GM21390 (cell line): Measurements from ENCODE around the gene PSMB8.
A peak's percentile ranks its signal among the peaks of the same experiment; 100 is the strongest.
"Not testable (repeated sequence)": the region's sequence is repeated elsewhere in the genome, so short reads cannot be mapped to it uniquely, and the experiment has no call there.

Experiments used
- ATAC-seq: cut with Tn5 transposase; IDR thresholded peaks from one replicate; pipeline ENCODE4 v1.9.1; 2021; ENCODE audit not compliant: unreplicated experiment

The PSMB8 gene

GRCh38 chr6:32838114-32838958 is 5.5 kb downstream of the PSMB8 start, which contains the start of gene TAP2:
TAP2 (minus strand) TSS chr6:32838739; CDS start chr6:32838233, 506 bp downstream.
- peak; percentile 59 for ATAC-seq

GRCh38 chr6:32837651-32838113 is 6.2 kb downstream of the PSMB8 start:
- ATAC-seq, result no peak

GRCh38 chr6:32836873-32837272 is 7.0 kb downstream of the PSMB8 start:
- no peak for ATAC-seq

DNA sequence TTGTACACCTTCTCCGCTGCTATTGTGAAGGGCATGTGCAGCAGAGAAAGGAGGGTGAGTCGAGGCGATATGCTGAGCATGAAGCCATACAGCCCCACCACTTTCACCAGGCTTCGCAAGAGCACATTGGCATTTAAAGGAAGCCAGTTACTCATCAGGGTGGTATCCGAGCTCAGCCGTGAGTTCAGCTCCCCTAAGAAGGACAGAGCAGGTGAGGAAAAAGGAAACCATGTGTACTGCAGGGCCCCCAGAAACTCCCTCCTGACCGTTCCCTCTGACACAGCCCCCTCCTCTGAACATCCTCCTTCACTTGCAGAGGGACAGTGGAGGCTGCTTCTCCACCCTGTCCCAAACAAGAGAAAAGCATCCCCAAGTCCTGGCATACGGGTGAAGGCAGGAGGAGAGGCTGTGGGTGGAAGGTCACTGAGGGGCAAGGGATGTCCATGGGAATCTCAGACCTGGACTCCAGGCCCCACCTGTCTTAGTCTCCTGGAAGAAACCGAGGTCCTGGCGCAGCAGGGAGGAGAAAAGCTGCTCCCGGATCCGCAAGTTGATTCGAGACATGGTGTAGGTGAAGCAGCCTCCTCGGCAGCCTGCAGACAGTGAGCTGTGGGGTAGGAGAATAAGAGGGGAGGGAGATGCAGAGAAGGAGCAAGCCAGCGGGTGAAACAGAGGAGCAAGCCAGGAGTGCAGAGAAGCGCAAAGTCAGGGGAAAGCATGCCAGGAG is 8.5 kb downstream of the PSMB8 start:
- ATAC-seq, result no peak

DNA sequence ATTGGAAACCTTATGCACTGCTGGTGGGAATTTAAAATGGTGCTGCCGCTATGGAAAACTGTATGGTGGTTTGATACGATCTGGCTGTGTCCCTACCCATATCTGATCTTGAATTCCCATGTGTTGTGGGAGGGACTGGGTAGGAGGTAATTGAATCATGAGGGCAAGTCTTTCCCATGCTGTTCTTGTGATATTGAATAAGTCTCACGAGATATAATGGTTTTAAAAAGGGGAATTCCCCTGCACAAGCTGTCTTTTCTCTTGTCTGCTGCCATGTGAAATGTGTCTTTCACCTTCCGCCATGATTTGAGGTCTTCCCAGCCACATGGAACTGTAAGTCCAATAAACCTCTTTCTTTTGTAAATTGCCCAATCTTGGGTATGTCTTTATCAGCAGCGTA is 10.2 kb downstream of the PSMB8 start:
- no peak for ATAC-seq

DNA sequence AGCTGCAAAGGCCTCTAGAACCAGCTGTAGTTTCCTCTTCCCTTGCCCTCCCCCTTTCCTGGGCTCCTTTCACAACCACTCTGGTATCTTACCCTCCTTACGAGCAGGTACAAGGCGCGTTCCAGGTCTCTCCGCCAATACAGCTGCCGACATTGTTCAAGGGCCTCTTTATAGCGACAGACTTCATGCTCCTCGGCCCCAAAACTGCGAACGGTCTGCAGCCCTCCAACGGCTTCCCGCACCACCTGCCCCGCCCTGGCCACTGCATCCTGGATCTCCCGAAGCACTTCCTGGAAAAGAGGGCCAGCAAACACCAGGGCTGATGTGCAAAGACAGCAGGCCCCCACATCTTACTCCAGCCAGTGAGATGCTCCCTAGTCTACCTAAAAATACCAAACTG is 11.3 kb downstream of the PSMB8 start:
- ATAC-seq, result no peak

- ATAC-seq, result no peak
Measured at GRCh38 chr6:32830936-32831335, 12.9 kb downstream of the PSMB8 start.

GRCh38 chr6:32830017-32830416 is 13.8 kb downstream of the PSMB8 start:
- ATAC-seq, result no peak

DNA sequence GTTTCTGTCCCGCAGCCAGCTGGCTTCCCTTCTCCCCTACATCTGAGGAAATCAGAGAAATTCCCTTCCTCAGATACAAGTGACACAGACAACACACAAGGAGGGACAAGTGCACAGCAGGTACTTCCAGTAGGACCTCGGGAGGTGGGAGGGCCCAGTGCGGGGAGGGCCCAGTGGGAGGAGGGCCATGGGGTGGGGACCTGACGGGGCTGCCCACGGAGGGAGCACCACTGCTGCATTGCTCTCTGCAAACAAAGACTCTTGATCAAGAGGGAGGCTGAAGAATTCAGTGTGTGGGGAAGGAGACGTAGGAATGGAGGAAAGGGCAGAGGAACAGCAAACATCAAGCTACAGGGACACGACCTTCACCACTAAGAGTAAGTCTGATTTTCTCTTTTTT is 14.4 kb downstream of the PSMB8 start:
- ATAC-seq, result no peak

- no peak for ATAC-seq
Measured at GRCh38 chr6:32827025-32827424, 16.8 kb downstream of the PSMB8 start.

- no peak for ATAC-seq
Measured at GRCh38 chr6:32825966-32826365, 17.9 kb downstream of the PSMB8 start.

- no peak for ATAC-seq
Measured at GRCh38 chr6:32819729-32820128, 24.1 kb downstream of the PSMB8 start.

DNA sequence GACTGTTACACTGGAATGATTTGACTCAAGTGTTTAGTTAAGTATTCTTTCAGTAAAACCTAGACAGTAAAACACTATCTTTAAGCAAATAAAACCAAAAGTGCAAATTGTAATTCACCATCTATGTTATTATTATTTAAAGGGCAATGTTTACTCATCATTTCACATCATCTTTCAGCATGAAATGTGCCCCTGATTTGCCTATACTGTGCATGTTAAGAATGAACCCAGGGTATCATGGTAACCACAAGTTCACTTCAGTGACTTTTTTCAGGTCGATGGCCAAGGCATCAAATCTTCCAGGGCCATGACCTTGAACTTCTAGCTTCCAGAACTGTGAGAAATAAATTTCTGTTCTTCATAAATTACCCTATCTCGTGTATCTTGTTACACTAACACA is 25.0 kb downstream of the PSMB8 start:
- no peak for ATAC-seq

- no peak for ATAC-seq
Measured at GRCh38 chr6:32816746-32817204, 27.1 kb downstream of the PSMB8 start, which contains the start of gene HLA-DOB. HLA-DOB (minus strand) TSS chr6:32817002; CDS start chr6:32816951, 51 bp downstream.

GRCh38 chr6:32815996-32816395 is 27.9 kb downstream of the PSMB8 start:
- ATAC-seq, result no peak

- ATAC-seq, result no peak
Measured at GRCh38 chr6:32815115-32815514, 28.7 kb downstream of the PSMB8 start.

- ATAC-seq, result no peak
Measured at GRCh38 chr6:32814145-32814544, 29.7 kb downstream of the PSMB8 start.

GRCh38 chr6:32809171-32809570 is 34.7 kb downstream of the PSMB8 start:
- no peak for ATAC-seq

DNA sequence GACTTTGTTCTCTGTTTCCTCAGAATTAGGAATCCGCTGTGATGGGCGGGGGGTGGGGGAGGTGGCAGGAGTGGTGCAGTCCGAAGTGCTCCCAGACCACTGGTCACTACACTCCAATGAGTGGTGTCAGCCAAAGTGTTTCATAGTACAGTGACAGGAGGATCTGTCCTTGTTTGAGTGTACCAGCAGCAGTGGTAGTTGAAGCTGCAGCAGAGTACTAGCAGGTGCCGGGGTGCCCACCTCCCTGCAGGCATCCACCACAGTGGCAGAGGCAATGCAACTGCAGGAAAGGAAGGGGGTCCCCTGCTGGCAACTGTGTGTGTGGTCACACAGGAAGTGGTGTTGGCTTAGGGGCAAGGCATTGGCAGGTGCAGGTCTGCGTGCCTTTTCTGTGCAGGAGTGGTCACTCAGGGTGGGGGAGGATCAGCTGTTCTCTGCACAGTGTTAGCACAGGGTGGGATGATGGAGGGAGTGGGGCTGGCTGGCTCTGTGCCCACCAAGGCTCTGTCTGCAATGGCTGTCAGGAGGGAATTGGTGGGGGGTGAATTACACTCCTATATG is 36.7 kb downstream of the PSMB8 start:
- no peak for ATAC-seq

GRCh38 chr6:32805404-32805803 is 38.4 kb downstream of the PSMB8 start:
- not testable (repeated sequence) for ATAC-seq

GRCh38 chr6:32803416-32803815 is 40.4 kb downstream of the PSMB8 start:
- no peak for ATAC-seq

DNA sequence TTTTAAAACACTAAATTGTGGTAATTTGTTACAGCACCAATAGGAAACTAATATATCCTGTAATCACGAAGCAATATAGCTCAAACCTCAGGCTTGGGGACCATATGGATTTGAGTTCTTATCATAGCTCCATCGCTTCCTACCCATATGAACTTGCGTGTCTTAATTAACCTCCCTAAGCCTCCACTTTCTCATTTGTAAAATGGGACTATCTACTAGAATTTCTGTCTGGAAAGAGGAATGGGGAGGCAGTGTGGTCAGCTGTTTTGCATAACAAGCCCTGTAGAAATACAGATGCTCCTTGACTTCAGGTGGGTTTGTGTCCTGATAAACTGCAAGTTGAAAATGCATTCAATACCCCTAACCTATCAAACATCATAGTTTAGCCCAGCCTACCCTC is 44.1 kb downstream of the PSMB8 start:
- ATAC-seq, result no peak
